Measurements from ENCODE around the gene MAF. TPM values are rescaled to one million over a fixed set of nuclear protein-coding genes. Genes with fewer than 3 reads are reported as not detected.

The MAF gene
- total and polyA plus RNA-seq, 8 donors = 1.6 to 17.0 (median 3.0) TPM

- Histone ChIP-seq H3K27ac (no peak overlapping the region), H3K9me3 (no peaks in the 10 kb centered on the region), H3K27me3 (no peaks in the 10 kb centered on the region), H3K4me3 (no peak overlapping the region), H3K4me1 (no peaks in the 10 kb centered on the region), H3K36me3 (no peaks in the 10 kb centered on the region)
- 83 to 89% methylated on average over 5 of the region's 5 CpGs for WGBS, 2 donors
- ATAC-seq = no peak
- DNase-seq = no peak
- FAIRE-seq = no peak
- TF ChIP-seq CTCF (IDR thresholded peaks at IDR 0.05) = no peak
- intact Hi-C loops (cut with DNase I) = no loop called here
Observed at GRCh38 chr16:79618041-79618691, 17.6 kb upstream of the MAF start.

- TF ChIP-seq CTCF (IDR thresholded peaks at IDR 0.05) = no peak
- FAIRE-seq (no peak), DNase-seq (no peak), ATAC-seq (peak in 2 of 4 donors; percentile 29 to 35)
- Histone ChIP-seq H3K36me3 (no peaks in the 10 kb centered on the region), H3K9me3 (no peaks in the 10 kb centered on the region), H3K27me3 (no peaks in the 10 kb centered on the region), H3K4me3 (no peak overlapping the region), H3K4me1 (no peaks in the 10 kb centered on the region), H3K27ac (no peak overlapping the region)
- WGBS, 2 donors = 74 to 76% methylated on average over 4 of the region's 4 CpGs
- intact Hi-C loops (cut with DNase I) = no loop called here
Observed at GRCh38 chr16:79613009-79613408, 12.5 kb upstream of the MAF start.

GRCh38 chr16:79612207-79612606 lies 11.7 kb upstream of the MAF start:
- Histone ChIP-seq H3K9me3 (no peaks in the 10 kb centered on the region), H3K36me3 (no peaks in the 10 kb centered on the region), H3K27me3 (no peaks in the 10 kb centered on the region), H3K27ac (no peak overlapping the region), H3K4me1 (no peaks in the 10 kb centered on the region), H3K4me3 (no peak overlapping the region)
- no peak for FAIRE-seq
- DNase-seq = no peak
- whole genome bisulfite sequencing, 2 donors = 75 to 85% methylated on average over 2 of the region's 2 CpGs
- no peak for TF ChIP-seq CTCF (IDR thresholded peaks at IDR 0.05)
- intact Hi-C loops (cut with DNase I) = no loop called here
- no peak for ATAC-seq

GRCh38 chr16:79610771-79611170 lies 10.2 kb upstream of the MAF start:
- H3K36me3 ChIP-seq = no peaks in the 10 kb centered on the region
- H3K4me1 ChIP-seq = no peaks in the 10 kb centered on the region
- 78 to 88% methylated on average over 4 of the region's 4 CpGs for WGBS, 2 donors
- intact Hi-C loops (cut with DNase I) = no loop called here
- TF ChIP-seq CTCF (IDR thresholded peaks at IDR 0.05) = no peak
- no peak for DNase-seq
- no peak for ATAC-seq
- no peaks in the 10 kb centered on the region for H3K9me3 ChIP-seq
- no peak for FAIRE-seq
- H3K4me3 ChIP-seq = no peak overlapping the region
- no peaks in the 10 kb centered on the region for H3K27me3 ChIP-seq
- no peak overlapping the region for H3K27ac ChIP-seq

- DNase-seq (no peak), ATAC-seq (no peak), FAIRE-seq (no peak)
- Histone ChIP-seq H3K36me3 (no peaks in the 10 kb centered on the region), H3K9me3 (no peaks in the 10 kb centered on the region), H3K27ac (no peak overlapping the region), H3K27me3 (no peaks in the 10 kb centered on the region), H3K4me1 (no peaks in the 10 kb centered on the region), H3K4me3 (no peak overlapping the region)
- no peak for TF ChIP-seq CTCF (IDR thresholded peaks at IDR 0.05)
- intact Hi-C loops (cut with DNase I) = no loop called here
- 60 to 73% methylated on average over 7 of the region's 7 CpGs for WGBS, 2 donors
Observed at GRCh38 chr16:79609861-79610260, 9.3 kb upstream of the MAF start.
